Kidney (tissue), 14 donors: ENCODE data around the gene RPL38. TPM values are rescaled to one million over a fixed set of nuclear protein-coding genes. Genes with fewer than 3 reads are reported as not detected.
"Not testable (repeated sequence)": the region's sequence is repeated elsewhere in the genome, so short reads cannot be mapped to it uniquely, and the experiment has no call there.

Source experiments
- DNase-seq, 5 donors: peaks; one replicate each; pipeline ENCODE4 v3.0.0-alpha.2; 2013 to 2020
- FAIRE-seq: peaks from 2 replicates; lab custom pipeline; 2012; peaks lifted over from hg19 to GRCh38; lab: Jason Lieb, UNC
- H3K27ac ChIP-seq, 2 donors: one replicate each; pipeline ENCODE4 v1.7.0; 2013; ENCODE audit warnings: low read depth in 2 of 2, low read length in 2 of 2, inconsistent platforms in 1 of 2
- H3K27me3 ChIP-seq: one replicate; pipeline ENCODE4 v1.7.1; 2013; ENCODE audit warnings: low read length, inconsistent platforms; ENCODE audit not compliant: control insufficient read depth, insufficient read depth
- H3K36me3 ChIP-seq, 3 donors: one replicate each; pipeline versions ENCODE4 v1.7.0 to v1.7.1; 2013; ENCODE audit warnings: low read length in 3 of 3, control low read depth in 1 of 3, inconsistent platforms in 1 of 3; ENCODE audit not compliant: insufficient read depth in 3 of 3, control insufficient read depth in 2 of 3
- H3K4me1 ChIP-seq, 3 donors: one replicate each; pipeline versions ENCODE4 v1.7.0 to v1.7.1; 2013; ENCODE audit warnings: low read length in 3 of 3, inconsistent platforms in 1 of 3, low read depth in 1 of 3; ENCODE audit not compliant: control insufficient read depth in 2 of 3, insufficient read depth in 2 of 3
- H3K4me3 ChIP-seq, 3 donors: one replicate each; pipeline versions ENCODE4 v1.7.0 to v1.8.1; 2013; ENCODE audit warnings: low read length in 3 of 3, control low read depth in 1 of 3, inconsistent platforms in 1 of 3
- H3K9ac ChIP-seq, 3 donors: one replicate each; pipeline versions ENCODE4 v1.7.0 to v1.7.1; 2013; ENCODE audit warnings: low read length in 3 of 3, control low read depth in 1 of 3, inconsistent platforms in 1 of 3
- H3K9me3 ChIP-seq, 3 donors: one replicate each; pipeline versions ENCODE4 v1.7.0 to v1.7.1; 2013; ENCODE audit warnings: low read length in 3 of 3, control low read depth in 1 of 3, inconsistent platforms in 1 of 3; ENCODE audit not compliant: control insufficient read depth in 2 of 3, insufficient read depth in 1 of 3
- CTCF ChIP-seq: IDR thresholded peaks from 3 replicates; pipeline ENCODE4 v1.5.1; 2012; ENCODE audit warnings: mild to moderate bottlenecking, moderate library complexity, borderline replicate concordance; ENCODE audit not compliant: insufficient read depth; ENCODE audit errors: extremely low read depth
- intact Hi-C: fragments of 100-400 bp; cut with DNase I; formaldehyde crosslinking; loops from one replicate; pipeline ENCODE4 v1.11.1; 2022
- polyA plus RNA-seq: library from polyadenylated mRNA; stranded (reverse); fragments of 350-450 nt; fragmentation: Illumina TruSeq; extraction: RNeasy Lipid Tissue Mini Kit (QIAGEN cat#74804); gene quantifications from one replicate; pipeline ENCODE4 v1.2.3, GENCODE V29; 2014; ENCODE audit warnings: low read depth, low replicate concordance; ENCODE audit not compliant: insufficient read depth
- total RNA-seq: library from RNA; stranded (reverse); fragmentation: NEBNext Ultra II Directional; extraction: Animal tissue kit (Norgen Biotek cat#: 25700); gene quantifications from one replicate; pipeline ENCODE4 v1.2.1, GENCODE V29; 2021
- donor health status: control.
- donor health status: control.
- donor health status: control.
- donor health status: control.
- donor health status: control.
- donor health status: DM: yes; HTN: yes; CAD: no.
- donor health status: Normal renal cell carcinoma (clear cell type).

Gene RPL38
- total and polyA plus RNA-seq, 2 donors from 2014 or later: 664 to 1,966 TPM

- Histone ChIP-seq H3K27ac (no peak overlapping the region), H3K9ac (no peak overlapping the region), H3K27me3 (no peaks in the 10 kb centered on the region), H3K4me1 (no peaks in the 10 kb centered on the region), H3K4me3 (no peak overlapping the region), H3K36me3 (no peaks in the 10 kb centered on the region), H3K9me3 (peaks cover 0 to 3% (median 0%) of the 10 kb centered on the region in 3 donors)
- FAIRE-seq: no peak
- peak in 1 of 5 donors; percentile 23 for DNase-seq
- TF ChIP-seq CTCF: no peak
- intact Hi-C loops: no loop called here
Observed at GRCh38 chr17:74186498-74186897, 17.0 kb upstream of the RPL38 start.

GRCh38 chr17:74187761-74188160 lies 15.7 kb upstream of the RPL38 start:
- Histone ChIP-seq H3K36me3 (no peaks in the 10 kb centered on the region), H3K4me1 (no peaks in the 10 kb centered on the region), H3K9ac (no peak overlapping the region), H3K27me3 (no peaks in the 10 kb centered on the region), H3K4me3 (no peak overlapping the region), H3K9me3 (peaks cover 0 to 3% (median 0%) of the 10 kb centered on the region in 3 donors), H3K27ac (no peak overlapping the region)
- intact Hi-C loops: no loop called here
- no peak for TF ChIP-seq CTCF
- DNase-seq (peak in 1 of 5 donors; percentile 16), FAIRE-seq (no peak)

- H3K4me3 ChIP-seq, FAIRE-seq, H3K9ac ChIP-seq, intact Hi-C loops, H3K27ac ChIP-seq, H3K36me3 ChIP-seq, H3K9me3 ChIP-seq, H3K27me3 ChIP-seq, H3K4me1 ChIP-seq: not testable (repeated sequence)
- DNase-seq: peak in 1 of 5 donors; percentile 17
Observed at GRCh38 chr17:74188687-74189086, 14.8 kb upstream of the RPL38 start.

- H3K27me3 ChIP-seq: no peaks in the 10 kb centered on the region
- no peaks in the 10 kb centered on the region for H3K36me3 ChIP-seq
- FAIRE-seq: no peak
- no peak overlapping the region for H3K27ac ChIP-seq
- intact Hi-C loops: no loop called here
- no peaks in the 10 kb centered on the region for H3K4me1 ChIP-seq
- peak in 4 of 5 donors; percentile 1 to 73 (median 37) for DNase-seq
- H3K9me3 ChIP-seq: peaks cover 0 to 3% (median 0%) of the 10 kb centered on the region in 3 donors
- no peak overlapping the region for H3K9ac ChIP-seq
- TF ChIP-seq CTCF: no peak
- no peak overlapping the region for H3K4me3 ChIP-seq
Observed at GRCh38 chr17:74190154-74190553, 13.3 kb upstream of the RPL38 start.
